GM19463 (cell line): Measurements from ENCODE around the gene ASCL1.

Source experiments
- ATAC-seq: cut with Tn5 transposase; IDR thresholded peaks from one replicate; pipeline ENCODE4 v1.9.1; 2021; ENCODE audit warnings: mild to moderate bottlenecking, moderate library complexity; ENCODE audit not compliant: unreplicated experiment

The ASCL1 gene

GRCh38 chr12:102950950-102951619 is 6.4 kb upstream of the ASCL1 start:
- no peak for ATAC-seq

GRCh38 chr12:102951841-102952240 is 5.6 kb upstream of the ASCL1 start:
- no peak for ATAC-seq

- no peak for ATAC-seq
Measured at GRCh38 chr12:102953221-102953620, 4.3 kb upstream of the ASCL1 start.

GRCh38 chr12:102954134-102954533 is 3.3 kb upstream of the ASCL1 start:
- peak; percentile 23 for ATAC-seq

GRCh38 chr12:102955926-102956737 is 1.3 kb upstream of the ASCL1 start:
- ATAC-seq: no peak

- no peak for ATAC-seq
Measured at GRCh38 chr12:102956738-102957327, 641 bp upstream of the ASCL1 start.

- peak; percentile 39 for ATAC-seq
Measured at GRCh38 chr12:102958073-102958829, 777 bp downstream of the ASCL1 start.

GRCh38 chr12:102958830-102959176 is 1.3 kb downstream of the ASCL1 start:
- ATAC-seq: no peak

GRCh38 chr12:102959391-102959790 is 1.9 kb downstream of the ASCL1 start:
- ATAC-seq: no peak

- no peak for ATAC-seq
Measured at GRCh38 chr12:102960766-102961465, 3.4 kb downstream of the ASCL1 start.

- ATAC-seq: no peak
Measured at GRCh38 chr12:102961466-102961855, 4.0 kb downstream of the ASCL1 start.

GRCh38 chr12:102962532-102962931 is 5.1 kb downstream of the ASCL1 start:
- no peak for ATAC-seq

- ATAC-seq: no peak
Measured at GRCh38 chr12:102962986-102963385, 5.5 kb downstream of the ASCL1 start.

- ATAC-seq: no peak
Measured at GRCh38 chr12:102963796-102964195, 6.3 kb downstream of the ASCL1 start.

- ATAC-seq: peak; percentile 62
Measured at GRCh38 chr12:102964872-102965271, 7.4 kb downstream of the ASCL1 start.

- ATAC-seq: no peak
Measured at GRCh38 chr12:102965281-102966155, 8.0 kb downstream of the ASCL1 start.

GRCh38 chr12:102966200-102966863 is 8.9 kb downstream of the ASCL1 start:
- no peak for ATAC-seq

- ATAC-seq: no peak
Measured at GRCh38 chr12:102970780-102971179, 13.3 kb downstream of the ASCL1 start.

GRCh38 chr12:102971227-102971626 is 13.8 kb downstream of the ASCL1 start:
- no peak for ATAC-seq
